PC-3 (cell line): ENCODE measurements around the gene HIP1R. TPM values are rescaled to one million over a fixed set of nuclear protein-coding genes. Genes with fewer than 3 reads are reported as not detected.

Source experiments
- ATAC-seq: fragments of 200-7000 bp; cut with Tn5 transposase; 2 replicates; pipeline ENCODE4 v1.9.1; 2020; ENCODE audit warnings: mild to moderate bottlenecking, moderate library complexity
- BruUV-seq: library from RNA; stranded (reverse); fragments of 400-500 nt; replicated peaks from 2 replicates; lab custom pipeline; 2021; lab: Mats Ljungman, UMichigan
- CTCF ChIA-PET: fragments of 300-600 bp; sonication (Branson Sonifier 250); formaldehyde crosslinking; loops from one replicate; lab custom pipeline; 2022; ENCODE audit warnings: antibody characterized with exemption; lab: Charles Lee
- POLR2A ChIA-PET: fragments of 300-600 bp; sonication (Branson Sonifier 250); formaldehyde crosslinking; loops from one replicate; lab custom pipeline; 2022; ENCODE audit warnings: antibody characterized with exemption; ENCODE audit not compliant: unreplicated experiment; lab: Charles Lee
- DNase-seq: peaks from one replicate; pipeline ENCODE4 v3.0.0-alpha.2; 2015
- H2AFZ ChIP-seq: fragments of 300-600 bp; sonication (generic); 2 replicates; pipeline ENCODE4 v1.6.0; 2016; ENCODE audit warnings: antibody characterized with exemption, low read length
- H3F3A ChIP-seq: fragments of 300-600 bp; sonication (generic); one replicate; pipeline ENCODE4 v1.6.0; 2017; ENCODE audit warnings: antibody characterized with exemption, low read length, control low read depth, mild to moderate bottlenecking; ENCODE audit not compliant: unreplicated experiment
- H3K27ac ChIP-seq: fragments of 300-600 bp; sonication (generic); 2 replicates; pipeline ENCODE4 v1.5.1; 2016; ENCODE audit warnings: mild to moderate bottlenecking, low read length
- H3K27me3 ChIP-seq: fragments of 300-600 bp; sonication (generic); 2 replicates; pipeline ENCODE4 v1.6.1; 2016; ENCODE audit warnings: low read length, mixed read lengths
- H3K36me3 ChIP-seq: fragments of 300-600 bp; sonication (generic); 2 replicates; pipeline ENCODE4 v1.6.1; 2016; ENCODE audit warnings: low read depth, mixed run types, low read length, mixed read lengths
- H3K4me1 ChIP-seq: fragments of 300-600 bp; sonication (generic); 2 replicates; pipeline ENCODE4 v1.5.1; 2016; ENCODE audit warnings: low read length; ENCODE audit not compliant: insufficient read depth
- H3K4me2 ChIP-seq: fragments of 300-600 bp; sonication (generic); 2 replicates; pipeline ENCODE4 v1.6.0; 2016; ENCODE audit warnings: low read length
- H3K4me3 ChIP-seq: fragments of 300-600 bp; sonication (generic); 2 replicates; pipeline ENCODE4 v1.5.1; 2016; ENCODE audit warnings: mild to moderate bottlenecking, low read length, mixed read lengths
- H3K79me2 ChIP-seq: fragments of 300-600 bp; sonication (generic); 2 replicates; pipeline ENCODE4 v1.6.1; 2017; ENCODE audit warnings: low read length, mixed read lengths
- H3K9ac ChIP-seq: fragments of 300-600 bp; sonication (generic); 2 replicates; pipeline ENCODE4 v1.6.0; 2016; ENCODE audit warnings: mild to moderate bottlenecking, low read length
- H3K9me2 ChIP-seq: fragments of 300-600 bp; sonication (generic); replicated peaks from 2 replicates; pipeline ENCODE4 v1.6.1; 2016; ENCODE audit warnings: mixed run types, low read length, mixed read lengths
- H3K9me3 ChIP-seq: fragments of 300-600 bp; sonication (generic); 2 replicates; pipeline ENCODE4 v1.6.1; 2016; ENCODE audit warnings: low read length, mixed read lengths
- H4K20me1 ChIP-seq: fragments of 300-600 bp; sonication (generic); 2 replicates; pipeline ENCODE4 v1.6.1; 2016; ENCODE audit warnings: low read length, mixed read lengths
- CTCF ChIP-seq: fragments of 300-600 bp; sonication (generic); conservative IDR thresholded peaks from 2 replicates; pipeline ENCODE4 v1.5.1; 2017; ENCODE audit warnings: antibody characterized with exemption, low read depth, mild to moderate bottlenecking, low read length
- EZH2 ChIP-seq: fragments of 300-600 bp; sonication (generic); IDR thresholded peaks from one replicate; pipeline ENCODE4 v1.6.1; 2017; ENCODE audit warnings: antibody characterized with exemption, mild to moderate bottlenecking, low read length; ENCODE audit not compliant: unreplicated experiment
- EZH2phosphoT487 ChIP-seq: fragments of 300-600 bp; sonication (generic); IDR thresholded peaks from 2 replicates; pipeline ENCODE4 v1.6.1; 2018; ENCODE audit warnings: mild to moderate bottlenecking, antibody characterized with exemption, low read length, borderline replicate concordance
- intact Hi-C: fragments of 100-400 bp; cut with micrococcal nuclease; formaldehyde crosslinking; loops from 2 replicates; pipeline ENCODE4 v1.9.0; 2023
- total RNA-seq: library from RNA; depleted of rRNA; stranded (reverse); fragments of >200 nt; gene quantifications from 2 replicates; pipeline ENCODE4 v1.2.3, GENCODE V29; 2014

Gene HIP1R
- total RNA-seq, 1 experiment from 2014 or later: 46.1 TPM

- Histone ChIP-seq H3K27me3 (no peaks in the 10 kb centered on the region), H3K4me1 (peaks cover 16% of the 10 kb centered on the region), H3K4me3 (no peak overlapping the region), H3K9me2 (no peaks in the 10 kb centered on the region), H3K9me3 (no peaks in the 10 kb centered on the region), H3F3A (no peaks in the 10 kb centered on the region), H3K27ac (peak overlapping the region; percentile 34), H3K79me2 (no peaks in the 10 kb centered on the region), H3K36me3 (no peaks in the 10 kb centered on the region), H2AFZ (0 out of 2 replicates have a peak overlapping the region, but pooled peaks have one; percentile 15), H4K20me1 (no peaks in the 10 kb centered on the region), H3K9ac (no peak overlapping the region), H3K4me2 (peak overlapping the region; percentile 36)
- ATAC-seq (peak; percentile 66), DNase-seq (peak; percentile 96)
- BruUV-seq: no TSS peak
- intact Hi-C loops: loop anchor here (10.0 kb wide), 1 partner anchor 56 kb away; the partner anchor contains the start of gene CCDC62
- ChIA-PET POLR2A (interaction anchor here (0.5 kb wide), 1 partner anchor 26 kb away, joined by 8 read pairs; no protein-coding TSS in a partner anchor), CTCF (no interaction called here)
- TF ChIP-seq CTCF: no peak
- no peak for TF ChIP-seq EZH2phosphoT487
- TF ChIP-seq EZH2: no peak
Measured at GRCh38 chr12:122830517-122831214, 4.6 kb upstream of the HIP1R start.

- H3K9me3 ChIP-seq: no peaks in the 10 kb centered on the region
- no peaks in the 10 kb centered on the region for H4K20me1 ChIP-seq
- BruUV-seq: TSS peak; percentile 27
- peak; percentile 74 for DNase-seq
- peak overlapping the region; percentile 10; the same call in 1 of the 2 replicates for H3K9ac ChIP-seq
- ATAC-seq: peak; percentile 49
- intact Hi-C loops: loop anchor here (2.0 to 10.0 kb wide), 2 partner anchors 42 to 60 kb away; partner anchors contain the start of gene CCDC62
- H3K4me2 ChIP-seq: peak overlapping the region; percentile 100
- peak overlapping the region; percentile 85 for H2AFZ ChIP-seq
- peaks cover 35% of the 10 kb centered on the region for H3K79me2 ChIP-seq
- H3F3A ChIP-seq: no peaks in the 10 kb centered on the region
- no peaks in the 10 kb centered on the region for H3K36me3 ChIP-seq
- H3K27me3 ChIP-seq: no peaks in the 10 kb centered on the region
- POLR2A ChIA-PET: interaction anchor here (0.7 kb wide), 2 partner anchors 9 to 132 kb away, joined by 7 to 8 read pairs; partner anchors contain the start of gene ABCB9
- no peaks in the 10 kb centered on the region for H3K9me2 ChIP-seq
- CTCF ChIA-PET: interaction anchor here (0.5 to 0.7 kb wide), 3 partner anchors 434 to 838 kb away, joined by 3 to 12 read pairs (median 9); no protein-coding TSS in a partner anchor
- H3K4me1 ChIP-seq: peaks cover 32% of the 10 kb centered on the region
- TF ChIP-seq EZH2phosphoT487 (no peak), EZH2 (no peak), CTCF (peak; percentile 42; the same call in 1 of the 2 replicates)
- H3K27ac ChIP-seq: peak overlapping the region; percentile 33
- peak overlapping the region; percentile 80 for H3K4me3 ChIP-seq
Measured at GRCh38 chr12:122834104-122834920, 945 bp upstream of the HIP1R start.
